Stimulated activated effector memory CD8-positive, alpha-beta T cell treated with anti-CD3 and anti-CD28 coated beads, Interleukin-12 subunit alpha, Interleukin-12 subunit beta, amount 100 ng/mL, for 72 hours (primary cell): ENCODE measurements around the gene PEA15.

ENCODE experiments used
- ATAC-seq: fragments of 150-1000 bp; cut with Tn5 transposase; 2 replicates; pipeline ENCODE4 v1.10.0; 2021
- DNase-seq, 2 donors: peaks; one replicate each; pipeline ENCODE4 v3.0.0; 2021 to 2022; ENCODE audit warnings: low spot score in 2 of 2
- H3K27ac Mint-ChIP-seq: one replicate; pipeline ENCODE4 v1.8.0; 2022; ENCODE audit warnings: mild to moderate bottlenecking, mixed read lengths
- H3K36me3 Mint-ChIP-seq: one replicate; pipeline ENCODE4 v1.8.0; 2022; ENCODE audit warnings: mild to moderate bottlenecking, mixed read lengths
- H3K4me1 Mint-ChIP-seq: one replicate; pipeline ENCODE4 v1.8.0; 2022; ENCODE audit warnings: mixed read lengths
- H3K4me3 Mint-ChIP-seq: one replicate; pipeline ENCODE4 v1.8.0; 2022; ENCODE audit warnings: mild to moderate bottlenecking, mixed read lengths
- H3K9me3 Mint-ChIP-seq: one replicate; pipeline ENCODE4 v1.8.0; 2022; ENCODE audit warnings: mixed read lengths

PEA15 gene

GRCh38 chr1:160193091-160193819 is 11.9 kb upstream of the PEA15 start:
- Mint-ChIP-seq H3K9me3 (no peaks in the 10 kb centered on the region), H3K27ac (no peak overlapping the region), H3K4me1 (no peaks in the 10 kb centered on the region), H3K36me3 (no peaks in the 10 kb centered on the region), H3K4me3 (no peak overlapping the region)
- ATAC-seq: peak; percentile 70
- peak; percentile 83 to 92 for DNase-seq

DNA sequence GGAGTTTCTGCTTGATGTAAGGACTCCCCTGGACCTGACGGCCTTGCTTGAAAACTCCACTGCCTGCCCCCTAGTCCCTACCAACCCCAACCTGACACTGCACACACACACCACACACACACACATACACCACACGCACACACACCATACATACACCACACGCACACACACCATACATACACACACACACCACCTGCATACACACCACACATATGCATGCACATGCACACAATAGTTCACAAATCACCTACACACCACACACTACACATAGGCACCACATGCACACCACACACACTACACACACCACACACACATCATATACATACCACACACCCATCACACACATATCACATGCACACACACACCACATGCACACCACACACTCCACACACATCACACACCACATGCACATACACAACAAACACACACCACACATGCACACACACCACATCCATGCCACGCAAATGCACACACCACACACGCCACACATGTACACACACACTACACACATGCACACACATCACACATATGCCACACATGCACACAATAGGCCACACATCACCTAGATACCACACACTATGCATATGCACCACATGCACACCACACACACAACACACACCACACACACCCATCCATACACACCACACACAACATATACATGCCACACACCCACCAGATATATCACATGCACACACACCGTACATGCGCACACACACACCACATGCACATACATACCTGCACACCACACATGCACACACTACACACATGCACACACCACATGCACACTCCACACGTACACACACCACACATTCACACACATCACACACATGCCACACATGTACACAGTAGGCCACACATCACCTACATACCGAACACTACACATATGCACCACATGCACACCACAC is 11.1 kb upstream of the PEA15 start:
- DNase-seq (no peak), ATAC-seq (no peak)
- H3K27ac Mint-ChIP-seq: no peak overlapping the region
- no peaks in the 10 kb centered on the region for H3K4me1 Mint-ChIP-seq
- no peaks in the 10 kb centered on the region for H3K9me3 Mint-ChIP-seq
- H3K4me3 Mint-ChIP-seq: no peak overlapping the region
- no peaks in the 10 kb centered on the region for H3K36me3 Mint-ChIP-seq

DNA sequence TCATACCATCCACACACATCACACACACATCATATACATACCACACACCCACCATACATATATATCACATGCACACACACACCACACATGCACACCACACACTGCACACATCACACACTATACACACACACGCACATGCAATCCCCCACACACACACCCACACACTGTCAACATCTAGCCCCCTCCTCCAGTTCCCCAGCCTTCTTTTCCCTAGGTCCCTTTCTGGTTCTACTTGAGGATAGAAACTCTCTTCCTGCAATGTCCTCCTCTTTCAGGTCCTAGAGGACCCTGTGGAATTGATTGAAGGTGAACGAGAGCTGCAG is 10.5 kb upstream of the PEA15 start:
- Mint-ChIP-seq H3K36me3 (no peaks in the 10 kb centered on the region), H3K9me3 (no peaks in the 10 kb centered on the region), H3K27ac (no peak overlapping the region), H3K4me1 (no peaks in the 10 kb centered on the region), H3K4me3 (no peak overlapping the region)
- ATAC-seq (no peak), DNase-seq (no peak)

DNA sequence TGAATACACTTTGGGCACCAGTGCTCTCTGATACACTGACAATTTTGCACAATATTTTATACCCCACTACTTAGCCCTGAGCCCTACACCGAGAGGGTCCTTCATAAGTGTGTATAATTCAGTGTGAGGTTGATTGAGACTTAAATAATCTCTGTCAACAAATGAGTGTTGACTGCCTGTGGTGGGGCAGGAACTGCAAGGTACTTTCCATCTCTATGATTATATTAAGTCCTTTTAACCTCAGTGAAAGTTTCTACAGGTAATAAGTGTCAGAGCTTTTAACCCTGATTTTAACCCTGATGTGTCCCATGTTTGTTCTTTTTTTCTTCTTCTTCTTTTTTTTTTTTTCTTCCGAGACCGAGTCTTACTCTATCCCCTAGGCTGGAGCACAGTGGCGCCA is 9.0 kb upstream of the PEA15 start:
- ATAC-seq (no peak), DNase-seq (no peak)
- Mint-ChIP-seq H3K27ac (no peak overlapping the region), H3K4me3 (no peak overlapping the region), H3K36me3 (no peaks in the 10 kb centered on the region), H3K9me3 (no peaks in the 10 kb centered on the region), H3K4me1 (no peaks in the 10 kb centered on the region)

DNA sequence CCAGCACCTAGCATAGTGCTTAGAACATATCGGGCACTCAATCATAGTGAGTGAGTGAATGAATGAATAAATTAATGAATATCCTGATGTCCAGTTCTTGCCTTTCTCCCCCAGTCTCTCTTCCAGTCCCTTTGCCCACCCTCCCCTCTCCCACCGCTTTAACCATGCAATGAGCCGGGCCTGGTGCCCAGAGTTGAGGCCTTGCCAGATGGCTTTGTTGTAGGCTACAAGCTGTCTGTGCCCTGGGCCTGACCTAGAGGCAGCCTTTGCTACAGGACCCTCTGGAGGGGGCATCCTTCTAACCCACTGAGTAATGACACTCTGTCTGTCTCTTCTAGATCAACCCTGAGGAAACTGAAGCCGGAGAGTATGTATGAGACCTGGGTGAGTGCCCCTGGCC is 8.0 kb upstream of the PEA15 start:
- Mint-ChIP-seq H3K4me1 (no peaks in the 10 kb centered on the region), H3K27ac (no peak overlapping the region), H3K9me3 (no peaks in the 10 kb centered on the region), H3K4me3 (no peak overlapping the region), H3K36me3 (no peaks in the 10 kb centered on the region)
- ATAC-seq: no peak
- no peak for DNase-seq

DNA sequence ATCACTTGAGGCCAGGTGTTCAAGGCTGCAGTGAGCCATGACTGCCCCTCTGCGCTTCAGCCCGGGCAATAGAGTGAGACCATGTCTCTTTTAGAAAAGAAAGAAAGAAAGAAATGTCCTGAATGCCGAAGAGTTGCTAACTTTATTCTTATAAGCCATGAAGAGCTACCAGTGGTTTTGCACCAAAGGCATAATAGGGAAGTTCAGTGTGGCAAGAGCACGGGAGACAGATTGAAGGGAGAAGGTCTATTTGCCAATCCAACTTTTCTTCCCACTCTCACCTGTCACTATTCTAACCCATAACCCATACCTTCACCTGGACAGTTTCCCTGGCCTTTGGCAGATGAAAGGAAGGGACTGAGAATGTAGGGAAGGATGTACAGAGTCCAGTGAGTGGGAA is 4.4 kb upstream of the PEA15 start:
- Mint-ChIP-seq H3K36me3 (no peaks in the 10 kb centered on the region), H3K4me3 (no peak overlapping the region), H3K27ac (no peak overlapping the region), H3K4me1 (peaks cover 11% of the 10 kb centered on the region), H3K9me3 (no peaks in the 10 kb centered on the region)
- ATAC-seq (no peak), DNase-seq (no peak)

DNA sequence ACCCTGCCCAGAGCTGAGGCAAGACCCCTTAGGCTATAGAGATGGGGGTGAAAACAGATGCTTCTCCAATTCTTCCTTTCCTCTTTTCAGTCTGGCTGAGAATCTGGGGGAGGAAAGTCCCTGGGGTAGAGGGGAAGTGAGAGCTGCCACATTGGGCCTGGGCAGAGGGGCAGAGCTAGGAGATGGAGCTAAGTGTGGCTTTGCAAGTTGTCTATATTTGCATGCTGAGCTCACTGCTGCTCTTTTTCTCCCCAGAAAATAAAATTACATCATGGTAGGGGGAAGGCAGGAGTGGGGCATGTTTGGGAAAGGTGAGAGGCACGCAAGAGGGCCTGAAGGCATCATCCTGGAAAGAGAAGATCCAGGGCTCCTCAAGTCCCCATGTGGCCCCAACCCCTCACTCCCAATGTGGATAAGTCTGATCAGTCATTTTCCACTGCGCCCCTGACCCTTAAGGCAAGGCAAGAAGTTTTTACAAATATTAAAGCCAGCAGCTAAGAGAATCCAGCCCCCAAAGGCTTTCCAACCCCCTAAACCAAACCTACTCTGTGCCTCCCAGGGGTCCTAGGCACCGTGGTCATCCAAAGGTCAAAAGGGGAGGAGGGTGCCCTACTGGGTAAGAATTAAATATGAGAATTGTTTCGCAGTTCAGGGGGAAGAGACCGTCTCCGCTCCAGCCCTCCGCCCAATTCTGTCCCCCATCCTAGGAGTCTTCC is 500 bp upstream of the PEA15 start:
- peak overlapping the region; percentile 74 for H3K4me3 Mint-ChIP-seq
- peaks cover 48% of the 10 kb centered on the region for H3K4me1 Mint-ChIP-seq
- DNase-seq: no peak
- peak overlapping the region; percentile 89 for H3K27ac Mint-ChIP-seq
- no peak for ATAC-seq
- H3K36me3 Mint-ChIP-seq: peaks cover 28% of the 10 kb centered on the region
- H3K9me3 Mint-ChIP-seq: no peaks in the 10 kb centered on the region

DNA sequence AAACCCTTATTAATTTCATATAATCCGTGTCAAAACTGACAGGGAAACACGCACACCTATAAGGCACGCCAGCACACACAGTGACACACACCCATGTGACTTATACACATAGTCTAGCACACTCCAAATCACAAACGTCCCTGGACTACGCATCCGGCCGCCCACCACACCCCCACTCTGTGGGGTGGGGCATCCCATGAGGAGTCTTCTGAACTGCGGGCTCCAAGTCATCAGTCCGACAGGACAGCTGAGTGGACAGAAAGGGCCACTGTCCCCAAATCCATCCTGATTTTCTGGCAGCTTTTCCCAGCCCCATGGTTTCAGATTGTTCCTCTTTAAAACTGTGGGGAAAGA is 829 bp downstream of the PEA15 start:
- peak overlapping the region; percentile 74 for H3K4me3 Mint-ChIP-seq
- ATAC-seq (peak; percentile 86), DNase-seq (peak; percentile 8 to 64)
- no peaks in the 10 kb centered on the region for H3K9me3 Mint-ChIP-seq
- H3K36me3 Mint-ChIP-seq: peaks cover 41% of the 10 kb centered on the region
- peaks cover 60% of the 10 kb centered on the region for H3K4me1 Mint-ChIP-seq
- H3K27ac Mint-ChIP-seq: peak overlapping the region; percentile 89

DNA sequence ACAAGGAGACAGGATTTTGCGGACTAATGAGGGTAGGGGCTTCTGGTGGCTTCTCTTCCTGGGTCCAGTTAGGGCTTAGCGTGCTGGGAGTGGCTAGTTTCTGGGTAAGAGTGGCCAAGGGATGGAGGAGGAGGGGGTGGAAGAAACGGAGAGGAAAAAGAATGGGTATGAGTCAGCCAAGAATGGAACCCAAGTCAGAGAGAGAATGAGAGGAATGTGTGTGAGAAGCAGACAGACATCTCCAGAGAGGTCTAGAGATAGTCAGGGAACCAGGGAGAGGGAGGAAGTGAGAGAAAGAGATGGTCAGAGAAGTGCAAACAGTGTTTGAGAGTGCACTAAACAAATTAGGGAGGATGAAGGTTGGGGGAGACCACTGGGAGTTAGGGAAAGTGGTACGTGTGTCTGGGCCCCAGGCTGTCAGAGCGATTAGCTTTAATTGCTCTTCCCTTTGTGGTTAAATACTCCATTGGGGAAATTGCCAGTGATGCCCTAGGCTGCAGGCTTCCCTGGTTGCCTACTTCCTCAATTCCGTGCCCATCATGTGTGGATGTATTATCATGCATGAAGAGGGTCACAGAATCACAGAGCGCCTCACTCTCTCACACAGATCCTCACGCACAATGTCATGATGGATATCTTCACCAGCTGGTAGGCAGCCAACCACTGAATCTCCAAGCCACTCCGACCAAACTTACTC is 1.4 kb downstream of the PEA15 start:
- DNase-seq: no peak
- Mint-ChIP-seq H3K27ac (peak overlapping the region; percentile 89), H3K36me3 (peaks cover 47% of the 10 kb centered on the region), H3K4me3 (peak overlapping the region; percentile 74), H3K9me3 (no peaks in the 10 kb centered on the region), H3K4me1 (peaks cover 60% of the 10 kb centered on the region)
- no peak for ATAC-seq

DNA sequence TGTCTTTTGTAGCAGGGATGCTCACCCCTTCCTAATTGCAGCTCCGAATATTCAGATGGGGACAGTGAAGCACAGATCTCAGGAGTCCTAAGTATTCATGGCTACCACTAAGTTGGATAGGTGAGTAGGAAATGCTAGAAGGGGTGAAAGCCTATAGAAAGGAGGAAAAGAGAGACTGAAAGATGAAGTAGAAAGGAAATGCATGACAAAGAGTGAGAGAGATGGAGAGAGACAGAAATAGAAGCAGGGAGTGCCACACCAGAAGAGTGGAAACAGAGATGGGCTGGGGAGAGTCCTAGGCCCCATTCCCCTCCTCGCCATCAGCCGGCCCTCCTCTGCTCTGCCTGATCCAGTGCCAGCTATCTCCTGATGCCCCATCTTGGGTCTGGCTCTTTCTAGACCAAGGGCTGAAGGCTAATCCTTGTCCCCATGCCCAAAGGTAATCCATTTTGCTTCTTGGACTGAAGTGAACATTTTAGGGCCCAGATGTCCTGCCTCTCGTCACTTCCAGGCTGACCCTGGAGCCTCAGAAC is 2.0 kb downstream of the PEA15 start:
- Mint-ChIP-seq H3K27ac (peak overlapping the region; percentile 89), H3K4me3 (no peak overlapping the region)
- ATAC-seq: no peak

GRCh38 chr1:160207771-160208556 is 2.8 kb downstream of the PEA15 start:
- H3K9me3 Mint-ChIP-seq: no peaks in the 10 kb centered on the region
- peak overlapping the region; percentile 89 for H3K27ac Mint-ChIP-seq
- ATAC-seq (no peak), DNase-seq (no peak)
- H3K36me3 Mint-ChIP-seq: peaks cover 61% of the 10 kb centered on the region
- H3K4me3 Mint-ChIP-seq: no peak overlapping the region
- peaks cover 60% of the 10 kb centered on the region for H3K4me1 Mint-ChIP-seq

More for the DNA sequence above, 2.0 kb downstream of the PEA15 start:
- no peak for DNase-seq
- H3K9me3 Mint-ChIP-seq: no peaks in the 10 kb centered on the region
- H3K36me3 Mint-ChIP-seq: peaks cover 53% of the 10 kb centered on the region
- peaks cover 60% of the 10 kb centered on the region for H3K4me1 Mint-ChIP-seq

DNA sequence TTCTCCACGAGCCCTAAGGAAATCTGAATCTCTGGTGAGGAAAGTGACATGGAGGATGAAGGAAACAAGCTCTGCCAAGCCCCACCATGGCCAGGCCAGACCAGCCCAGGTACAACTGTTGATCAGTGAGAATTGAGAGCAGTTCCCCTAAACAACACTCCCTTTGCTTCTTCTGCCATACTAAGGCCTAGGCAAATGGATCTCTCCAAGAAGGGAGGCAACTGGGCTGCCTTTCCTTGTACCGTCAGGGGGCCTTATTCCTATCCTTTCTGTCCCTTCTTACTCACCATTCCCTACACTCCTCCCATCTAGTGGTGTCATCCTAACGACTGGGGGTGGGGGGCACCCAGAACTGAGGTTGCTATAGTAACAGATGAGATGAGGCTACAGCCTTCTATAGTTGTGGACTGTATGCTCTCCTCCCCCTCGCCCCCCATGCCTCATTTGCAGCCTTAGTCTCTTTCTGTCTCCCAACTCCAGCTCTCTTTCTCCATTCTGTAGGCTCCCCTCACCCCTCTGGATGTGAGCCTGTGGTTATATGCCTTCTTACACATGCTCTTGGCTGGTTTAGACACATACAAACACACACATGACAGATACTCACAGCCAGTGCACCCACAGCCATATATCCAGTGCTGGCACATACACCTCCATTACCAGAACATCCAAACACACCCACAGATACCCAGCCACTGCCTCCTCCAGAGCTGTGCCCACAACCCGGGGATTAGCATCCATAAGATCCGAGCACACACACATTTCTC is 3.6 kb downstream of the PEA15 start:
- Mint-ChIP-seq H3K27ac (peak overlapping the region; percentile 89), H3K4me3 (no peak overlapping the region), H3K9me3 (no peaks in the 10 kb centered on the region), H3K36me3 (peaks cover 68% of the 10 kb centered on the region), H3K4me1 (peaks cover 60% of the 10 kb centered on the region)
- ATAC-seq (no peak), DNase-seq (no peak)

GRCh38 chr1:160209321-160210046 is 4.3 kb downstream of the PEA15 start:
- peaks cover 53% of the 10 kb centered on the region for H3K4me1 Mint-ChIP-seq
- H3K4me3 Mint-ChIP-seq: no peak overlapping the region
- H3K36me3 Mint-ChIP-seq: peaks cover 76% of the 10 kb centered on the region
- peak overlapping the region; percentile 89 for H3K27ac Mint-ChIP-seq
- ATAC-seq (no peak), DNase-seq (no peak)
- H3K9me3 Mint-ChIP-seq: no peaks in the 10 kb centered on the region
